Measurements from ENCODE around the gene SDR42E2.

SDR42E2 gene

GRCh38 chr16:22232277-22233036 lies 70.2 kb downstream of the SDR42E2 start:
- H3K4me3 ChIP-seq (ENCODE audit: low read length) = no peak overlapping the region
- H3K4me1 ChIP-seq (ENCODE audit: low read length) = no peaks in the 10 kb centered on the region
- peaks cover 43% of the 10 kb centered on the region for H3K79me2 ChIP-seq (ENCODE audit: low read length)
- TF ChIP-seq CTCF (IDR thresholded peaks at IDR 0.05; ENCODE audit: low read depth, low read length) (no peak), EZH2phosphoT487 (IDR thresholded peaks at IDR 0.05; ENCODE audit: low read depth) (no peak)
- H3K36me3 ChIP-seq (replicated peaks; ENCODE audit: low read depth, low read length) = peaks cover 40% of the 10 kb centered on the region
- no peak overlapping the region for H2AFZ ChIP-seq (ENCODE audit: low read depth, low read length)
- H3K9me3 ChIP-seq (ENCODE audit: insufficient read depth, low read length) = no peaks in the 10 kb centered on the region
- H4K20me1 ChIP-seq (ENCODE audit: insufficient read depth, low read length) = peaks cover 5% of the 10 kb centered on the region
- H3K27me3 ChIP-seq (ENCODE audit: low read depth, low read length) = no peaks in the 10 kb centered on the region
- no peak overlapping the region for H3K27ac ChIP-seq (ENCODE audit: low read length)
- H3K9ac ChIP-seq (ENCODE audit: low read length) = no peak overlapping the region
- no peak overlapping the region for H3K4me2 ChIP-seq (ENCODE audit: low read length)

GRCh38 chr16:22233037-22233372 lies 70.7 kb downstream of the SDR42E2 start:
- Histone ChIP-seq H3K27me3 (ENCODE audit: low read depth, low read length) (no peaks in the 10 kb centered on the region), H4K20me1 (ENCODE audit: insufficient read depth, low read length) (peaks cover 5% of the 10 kb centered on the region), H3K4me1 (ENCODE audit: low read length) (no peaks in the 10 kb centered on the region), H3K4me3 (ENCODE audit: low read length) (no peak overlapping the region), H3K9me3 (ENCODE audit: insufficient read depth, low read length) (no peaks in the 10 kb centered on the region), H3K79me2 (ENCODE audit: low read length) (peaks cover 45% of the 10 kb centered on the region), H3K9ac (ENCODE audit: low read length) (no peak overlapping the region), H3K4me2 (ENCODE audit: low read length) (no peak overlapping the region), H3K36me3 (replicated peaks; ENCODE audit: low read depth, low read length) (peaks cover 38% of the 10 kb centered on the region), H3K27ac (ENCODE audit: low read length) (no peak overlapping the region), H2AFZ (ENCODE audit: low read depth, low read length) (no peak overlapping the region)
- TF ChIP-seq EZH2phosphoT487 (IDR thresholded peaks at IDR 0.05; ENCODE audit: low read depth) (no peak), CTCF (IDR thresholded peaks at IDR 0.05; ENCODE audit: low read depth, low read length) (no peak)

- H3K4me3 ChIP-seq (ENCODE audit: low read length) = no peak overlapping the region
- H4K20me1 ChIP-seq (ENCODE audit: insufficient read depth, low read length) = peaks cover 14% of the 10 kb centered on the region
- H3K36me3 ChIP-seq (replicated peaks; ENCODE audit: low read depth, low read length) = peaks cover 34% of the 10 kb centered on the region
- H3K4me2 ChIP-seq (ENCODE audit: low read length) = no peak overlapping the region
- H3K9ac ChIP-seq (ENCODE audit: low read length) = no peak overlapping the region
- no peak overlapping the region for H2AFZ ChIP-seq (ENCODE audit: low read depth, low read length)
- no peaks in the 10 kb centered on the region for H3K9me3 ChIP-seq (ENCODE audit: insufficient read depth, low read length)
- no peaks in the 10 kb centered on the region for H3K27me3 ChIP-seq (ENCODE audit: low read depth, low read length)
- TF ChIP-seq CTCF (IDR thresholded peaks at IDR 0.05; ENCODE audit: low read depth, low read length) (no peak), EZH2phosphoT487 (IDR thresholded peaks at IDR 0.05; ENCODE audit: low read depth) (no peak)
- H3K4me1 ChIP-seq (ENCODE audit: low read length) = peaks cover 12% of the 10 kb centered on the region
- peaks cover 64% of the 10 kb centered on the region for H3K79me2 ChIP-seq (ENCODE audit: low read length)
- H3K27ac ChIP-seq (ENCODE audit: low read length) = no peak overlapping the region
Observed at GRCh38 chr16:22235839-22236745, 73.8 kb downstream of the SDR42E2 start.

GRCh38 chr16:22239131-22239805 lies 77.0 kb downstream of the SDR42E2 start:
- peaks cover 64% of the 10 kb centered on the region for H3K79me2 ChIP-seq (ENCODE audit: low read length)
- no peaks in the 10 kb centered on the region for H3K9me3 ChIP-seq (ENCODE audit: insufficient read depth, low read length)
- no peak overlapping the region for H3K4me2 ChIP-seq (ENCODE audit: low read length)
- H3K4me1 ChIP-seq (ENCODE audit: low read length) = peaks cover 14% of the 10 kb centered on the region
- no peak overlapping the region for H3K27ac ChIP-seq (ENCODE audit: low read length)
- TF ChIP-seq EZH2phosphoT487 (IDR thresholded peaks at IDR 0.05; ENCODE audit: low read depth) = no peak
- no peak for TF ChIP-seq CTCF (IDR thresholded peaks at IDR 0.05; ENCODE audit: low read depth, low read length)
- no peak overlapping the region for H3K4me3 ChIP-seq (ENCODE audit: low read length)
- no peak overlapping the region for H3K9ac ChIP-seq (ENCODE audit: low read length)
- no peaks in the 10 kb centered on the region for H3K27me3 ChIP-seq (ENCODE audit: low read depth, low read length)
- no peak overlapping the region for H2AFZ ChIP-seq (ENCODE audit: low read depth, low read length)
- H3K36me3 ChIP-seq (replicated peaks; ENCODE audit: low read depth, low read length) = peaks cover 18% of the 10 kb centered on the region
- peaks cover 20% of the 10 kb centered on the region for H4K20me1 ChIP-seq (ENCODE audit: insufficient read depth, low read length)
